Upper lobe of right lung (tissue), 1 donor: ENCODE results near the gene MMP15. TPM values are rescaled to one million over a fixed set of nuclear protein-coding genes. Genes with fewer than 3 reads are reported as not detected.

Experiments used
- ATAC-seq: fragments of 200-7000 bp; cut with Tn5 transposase; one replicate; pipeline ENCODE4 v1.9.1; 2020; ENCODE audit warnings: mild to moderate bottlenecking, moderate library complexity
- DNase-seq: peaks from one replicate; pipeline ENCODE4 v3.0.0-alpha.2; 2020
- H3K27ac ChIP-seq: fragments of 200-600 bp; one replicate; pipeline ENCODE4 v1.8.0; 2022
- H3K27me3 ChIP-seq: fragments of 200-600 bp; one replicate; pipeline ENCODE4 v1.8.0; 2022; ENCODE audit warnings: mild to moderate bottlenecking
- H3K36me3 ChIP-seq: fragments of 200-600 bp; one replicate; pipeline ENCODE4 v1.8.0; 2022
- H3K4me1 ChIP-seq: fragments of 200-600 bp; one replicate; pipeline ENCODE4 v1.8.0; 2022
- H3K4me3 ChIP-seq: fragments of 200-600 bp; one replicate; pipeline ENCODE4 v1.8.0; 2022; ENCODE audit warnings: mild to moderate bottlenecking
- H3K9me3 ChIP-seq: fragments of 200-600 bp; one replicate; pipeline ENCODE4 v1.8.0; 2022
- intact Hi-C: fragments of 100-400 bp; cut with DNase I; formaldehyde crosslinking; loops from one replicate; pipeline ENCODE4 v1.11.0; 2022
- total RNA-seq: library from RNA; stranded (reverse); fragmentation: NEBNext Ultra II Directional; extraction: Animal tissue kit (Norgen Biotek cat#: 25700); gene quantifications from one replicate; pipeline ENCODE4 v1.2.1, GENCODE V29; 2021
- TF ChIP-seq, protein P1 (sequence below): fragments of 200-600 bp; IDR thresholded peaks from one replicate; pipeline ENCODE4 v1.8.0; 2022; ENCODE audit warnings: antibody characterized with exemption
- donor health status: DM: no; HTN: yes; CAD: no; lungs with severe emphysema.

Gene MMP15
- total RNA-seq, 1 donor from 2014 or later = 25.2 TPM

DNA sequence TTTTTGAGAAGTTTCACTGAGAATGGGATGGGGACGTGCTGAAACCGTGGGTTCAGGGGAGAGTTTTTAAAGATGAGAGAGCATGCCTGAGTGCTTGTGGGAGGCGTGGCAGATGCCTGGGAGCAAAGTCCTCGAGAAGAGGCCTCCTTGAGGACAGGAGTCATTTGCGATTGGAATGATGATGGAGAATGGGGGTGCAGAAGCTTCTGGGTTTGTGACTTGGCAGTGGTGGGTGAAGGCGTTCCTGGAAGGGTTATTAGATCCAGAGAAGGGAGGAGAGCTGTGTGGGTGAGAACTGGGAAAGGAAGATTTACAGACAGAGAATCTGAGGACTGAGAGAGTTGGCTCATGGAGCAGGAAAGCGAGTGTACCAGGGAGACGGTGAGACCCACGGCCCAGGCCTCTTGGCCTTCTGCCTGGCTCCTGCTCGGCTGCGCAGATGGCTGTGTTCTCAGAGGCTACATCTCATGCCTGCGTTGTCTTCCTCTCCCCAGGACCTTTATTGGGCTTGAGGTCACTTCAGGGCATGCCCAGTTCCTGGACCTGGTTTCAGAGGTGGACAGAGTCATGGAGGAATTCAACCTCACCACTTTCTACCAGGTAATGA lies 8.6 kb upstream of the MMP15 start:
- Histone ChIP-seq H3K9me3 (no peaks in the 10 kb centered on the region), H3K27me3 (no peaks in the 10 kb centered on the region), H3K4me3 (no peak overlapping the region), H3K27ac (no peak overlapping the region), H3K4me1 (no peaks in the 10 kb centered on the region), H3K36me3 (peaks cover 34% of the 10 kb centered on the region)
- TF ChIP-seq, protein P1, sequence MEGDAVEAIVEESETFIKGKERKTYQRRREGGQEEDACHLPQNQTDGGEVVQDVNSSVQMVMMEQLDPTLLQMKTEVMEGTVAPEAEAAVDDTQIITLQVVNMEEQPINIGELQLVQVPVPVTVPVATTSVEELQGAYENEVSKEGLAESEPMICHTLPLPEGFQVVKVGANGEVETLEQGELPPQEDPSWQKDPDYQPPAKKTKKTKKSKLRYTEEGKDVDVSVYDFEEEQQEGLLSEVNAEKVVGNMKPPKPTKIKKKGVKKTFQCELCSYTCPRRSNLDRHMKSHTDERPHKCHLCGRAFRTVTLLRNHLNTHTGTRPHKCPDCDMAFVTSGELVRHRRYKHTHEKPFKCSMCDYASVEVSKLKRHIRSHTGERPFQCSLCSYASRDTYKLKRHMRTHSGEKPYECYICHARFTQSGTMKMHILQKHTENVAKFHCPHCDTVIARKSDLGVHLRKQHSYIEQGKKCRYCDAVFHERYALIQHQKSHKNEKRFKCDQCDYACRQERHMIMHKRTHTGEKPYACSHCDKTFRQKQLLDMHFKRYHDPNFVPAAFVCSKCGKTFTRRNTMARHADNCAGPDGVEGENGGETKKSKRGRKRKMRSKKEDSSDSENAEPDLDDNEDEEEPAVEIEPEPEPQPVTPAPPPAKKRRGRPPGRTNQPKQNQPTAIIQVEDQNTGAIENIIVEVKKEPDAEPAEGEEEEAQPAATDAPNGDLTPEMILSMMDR = no peak
- ATAC-seq = no peak
- DNase-seq = peak; percentile 48
- intact Hi-C loops = no loop called here

DNA sequence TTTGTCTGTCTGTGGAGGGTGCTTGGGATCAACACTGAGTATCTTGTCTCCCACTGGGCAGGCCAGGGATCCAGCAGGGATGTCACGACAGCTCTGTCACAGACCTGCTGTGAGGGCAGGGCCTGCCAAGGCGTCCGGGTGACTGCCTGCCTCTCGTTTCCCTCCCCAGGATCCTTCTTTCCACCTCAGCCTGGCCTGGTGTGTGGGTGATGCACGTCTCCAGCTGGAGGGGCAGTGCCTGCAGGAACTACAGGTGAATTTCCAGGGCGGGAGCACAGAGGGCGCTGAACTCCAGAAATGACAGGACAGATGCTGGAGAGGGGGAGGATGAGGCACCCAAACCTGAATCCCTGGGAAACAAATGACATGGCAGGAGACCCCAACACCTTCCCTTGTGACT lies 6.8 kb upstream of the MMP15 start:
- TF ChIP-seq, protein P1 = no peak
- intact Hi-C loops = no loop called here
- peaks cover 19% of the 10 kb centered on the region for H3K4me1 ChIP-seq
- H3K4me3 ChIP-seq = no peak overlapping the region
- H3K27ac ChIP-seq = no peak overlapping the region
- H3K9me3 ChIP-seq = no peaks in the 10 kb centered on the region
- no peaks in the 10 kb centered on the region for H3K27me3 ChIP-seq
- peak; percentile 56 for DNase-seq
- ATAC-seq = no peak
- H3K36me3 ChIP-seq = peaks cover 23% of the 10 kb centered on the region

DNA sequence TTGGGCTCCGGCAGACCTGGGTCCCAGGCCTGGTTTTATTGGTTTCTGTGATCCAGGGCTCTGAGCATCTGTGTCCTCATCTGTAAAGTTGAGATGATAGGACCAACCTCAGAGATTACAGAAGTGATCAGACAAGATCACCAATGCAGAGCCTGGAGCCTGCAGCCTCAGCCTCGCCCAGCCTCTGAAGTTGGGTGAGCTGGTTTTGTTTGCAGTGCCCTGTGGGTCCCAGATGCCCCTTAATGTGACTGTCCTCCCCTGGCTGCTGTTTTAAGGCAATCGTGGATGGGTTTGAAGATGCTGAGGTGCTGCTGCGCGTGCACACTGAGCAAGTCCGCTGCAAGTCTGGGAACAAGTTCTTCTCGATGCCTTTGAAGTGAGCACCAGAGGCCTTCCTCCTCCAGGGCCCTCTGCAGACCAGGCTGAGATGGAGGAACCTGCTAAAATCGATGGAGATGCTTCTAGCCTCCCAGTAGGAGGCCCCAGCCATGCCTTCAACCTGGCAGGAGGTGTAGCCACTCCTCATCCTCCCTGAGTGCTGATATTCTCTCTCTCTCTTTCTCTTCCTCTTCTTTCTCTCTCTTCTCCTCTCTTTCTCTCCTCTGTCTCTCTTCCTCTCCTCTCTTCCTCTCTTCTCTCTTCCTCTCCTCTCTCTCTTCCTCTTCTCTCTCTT lies 5.6 kb upstream of the MMP15 start:
- Histone ChIP-seq H3K9me3 (no peaks in the 10 kb centered on the region), H3K27me3 (no peaks in the 10 kb centered on the region), H3K27ac (no peak overlapping the region), H3K36me3 (peaks cover 23% of the 10 kb centered on the region), H3K4me3 (no peak overlapping the region), H3K4me1 (peaks cover 28% of the 10 kb centered on the region)
- DNase-seq (peak; percentile 51), ATAC-seq (no peak)
- TF ChIP-seq, protein P1 = no peak
- intact Hi-C loops = loop anchor here (5.0 kb wide), 1 partner anchor 102 kb away; no protein-coding TSS in a partner anchor

DNA sequence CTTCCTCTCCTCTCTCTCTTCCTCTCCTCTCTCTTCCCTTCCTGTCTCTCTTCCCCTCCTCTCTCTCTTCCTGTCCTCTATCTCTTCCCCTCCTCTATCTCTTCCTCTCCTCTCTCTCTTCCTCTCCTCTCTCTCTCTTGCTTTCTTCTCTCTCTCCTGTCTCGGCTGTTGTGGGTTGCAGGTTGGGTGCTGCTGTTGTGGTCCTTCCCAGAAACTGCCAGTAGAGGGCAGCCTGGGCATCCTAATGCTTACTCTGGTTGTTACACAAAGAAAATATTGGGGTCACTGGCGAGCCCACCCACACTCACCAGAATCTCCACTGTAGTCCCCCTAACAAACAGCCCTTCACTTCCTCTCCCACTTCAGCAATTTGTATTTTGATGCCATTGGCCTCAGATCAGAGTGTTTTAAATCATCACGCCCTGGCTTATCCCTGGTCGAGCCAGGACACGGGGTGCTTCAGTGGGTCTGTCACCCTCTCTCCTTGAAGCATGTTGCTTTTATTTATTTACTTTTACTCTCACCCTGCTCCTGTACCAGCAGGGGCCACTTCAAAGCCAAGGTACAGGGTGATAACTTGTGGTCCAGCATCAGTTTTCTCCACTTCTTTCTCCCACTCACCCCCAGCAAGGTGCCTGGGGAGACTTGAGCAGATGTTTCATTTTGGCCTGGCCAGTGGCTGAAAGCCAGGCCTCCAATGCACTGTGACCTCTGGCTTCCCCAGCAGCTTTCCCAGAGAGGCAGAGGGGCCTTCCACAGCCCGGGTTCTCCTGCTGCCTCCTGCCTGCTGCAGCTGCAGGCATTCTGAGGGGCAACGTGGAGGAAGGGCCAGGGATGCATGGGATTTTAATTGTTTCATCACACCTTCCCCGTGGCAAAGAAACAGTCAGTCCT lies 4.7 kb upstream of the MMP15 start:
- ATAC-seq (peak; percentile 6), DNase-seq (peak; percentile 70)
- Histone ChIP-seq H3K27me3 (no peaks in the 10 kb centered on the region), H3K4me3 (no peak overlapping the region), H3K4me1 (peaks cover 32% of the 10 kb centered on the region), H3K9me3 (no peaks in the 10 kb centered on the region), H3K36me3 (peaks cover 23% of the 10 kb centered on the region), H3K27ac (no peak overlapping the region)
- TF ChIP-seq, protein P1 = peak; percentile 79
- intact Hi-C loops = loop anchor here (5.0 kb wide), 1 partner anchor 101 kb away; no protein-coding TSS in a partner anchor

DNA sequence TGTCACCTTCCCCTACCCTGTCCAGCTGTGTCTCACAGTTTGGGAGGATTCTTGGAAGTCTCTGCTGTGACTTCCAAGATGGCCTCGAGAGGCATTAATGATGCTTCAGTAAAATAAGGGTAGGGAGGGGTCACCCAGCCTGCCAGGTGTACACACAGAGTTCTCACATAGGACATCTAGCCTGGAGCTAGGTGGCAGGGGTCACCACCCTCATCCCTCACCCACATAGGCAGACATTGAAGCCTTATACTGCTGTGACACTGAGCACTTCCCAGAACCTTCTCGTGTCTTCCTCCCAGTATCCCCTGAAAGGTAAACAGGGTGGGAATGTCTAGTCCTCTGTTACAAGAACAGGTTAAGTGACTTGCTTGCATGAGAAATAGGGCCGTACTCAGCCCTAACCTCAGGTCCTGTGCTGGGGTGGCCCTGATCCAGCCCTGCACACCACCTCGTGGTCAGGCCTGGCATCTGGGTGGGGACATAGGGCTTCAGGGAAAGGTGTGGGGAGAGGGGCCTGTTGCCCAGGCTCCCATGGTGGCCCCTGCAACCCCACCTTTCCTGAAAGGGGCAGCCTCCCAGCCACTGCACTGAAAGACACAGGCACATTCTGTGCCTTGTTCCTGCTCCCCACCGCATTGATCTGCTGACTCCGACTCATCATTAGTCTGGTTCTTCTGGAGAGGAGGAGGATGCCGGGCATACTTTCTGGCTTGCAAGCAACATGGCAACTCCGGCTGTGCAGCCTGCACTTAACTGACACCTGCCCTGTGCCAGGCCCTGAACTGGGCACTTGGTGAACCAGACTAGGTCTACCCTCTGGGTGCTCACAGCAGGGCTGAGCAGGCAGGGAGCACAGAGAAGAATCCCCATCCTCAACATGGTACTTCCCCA lies 3.6 kb upstream of the MMP15 start:
- DNase-seq (peak; percentile 59), ATAC-seq (no peak)
- H3K9me3 ChIP-seq = no peaks in the 10 kb centered on the region
- peaks cover 23% of the 10 kb centered on the region for H3K36me3 ChIP-seq
- TF ChIP-seq, protein P1 = no peak
- intact Hi-C loops = loop anchor here (5.0 kb wide), 1 partner anchor 100 kb away; no protein-coding TSS in a partner anchor
- no peaks in the 10 kb centered on the region for H3K27me3 ChIP-seq
- peaks cover 32% of the 10 kb centered on the region for H3K4me1 ChIP-seq
- no peak overlapping the region for H3K4me3 ChIP-seq
- no peak overlapping the region for H3K27ac ChIP-seq
